B cell (primary cell): Measurements from ENCODE around the gene BRPF3.

Experiments
- CTCF ChIP-seq: fragments of 200-600 bp; IDR thresholded peaks from one replicate; pipeline ENCODE4 v1.8.0; 2022; ENCODE audit warnings: antibody characterized with exemption, mild to moderate bottlenecking
- EZH2 ChIP-seq: IDR thresholded peaks from 2 replicates; pipeline ENCODE4 v1.6.1; 2012; ENCODE audit warnings: borderline replicate concordance, low read depth, mild to moderate bottlenecking, moderate library complexity, low read length; ENCODE audit not compliant: insufficient read depth, poor library complexity, severe bottlenecking

- TF ChIP-seq CTCF (no peak), EZH2 (no peak)
These were observed 14.5 kb downstream of the BRPF3 start for GRCh38 chr6:36210886-36211595.
